B cell (primary cell): ENCODE data around the gene ZBTB8A. TPM values are rescaled to one million over a fixed set of nuclear protein-coding genes. Genes with fewer than 3 reads are reported as not detected.

Experiments used
- ATAC-seq: fragments of 200-7000 bp; cut with Tn5 transposase; one replicate; pipeline ENCODE4 v1.10.0; 2021; ENCODE audit warnings: low read depth, mild to moderate bottlenecking, moderate number of reproducible peaks, moderate library complexity
- CTCF ChIA-PET: fragments of 350-600 bp; sonication (Branson Sonifier 250); formaldehyde crosslinking; loops from one replicate; lab custom pipeline; 2021; ENCODE audit warnings: antibody characterized with exemption, inconsistent platforms; lab: Charles Lee
- POLR2A ChIA-PET: fragments of 350-600 bp; sonication (Branson Sonifier 250); formaldehyde crosslinking; loops from one replicate; lab custom pipeline; 2021; ENCODE audit warnings: antibody characterized with exemption; lab: Charles Lee
- DNase-seq: peaks from one replicate; pipeline ENCODE4 v3.0.0; 2013
- H2AFZ ChIP-seq: 2 replicates; pipeline ENCODE4 v1.6.1; 2012; ENCODE audit warnings: mild to moderate bottlenecking, low read depth, low read length; ENCODE audit not compliant: insufficient read depth, poor library complexity, severe bottlenecking
- H3K27ac ChIP-seq, 2 donors: 1 replicate in 1 of 2; 2 replicates in 1 of 2; pipeline ENCODE4 v1.5.1; 2012 to 2013; ENCODE audit warnings: low read length in 2 of 2, mild to moderate bottlenecking in 2 of 2, moderate library complexity in 1 of 2
- H3K27me3 ChIP-seq, 4 experiments: fragments of 200-600 bp in 1 of 4; sonication (generic) in 1 of 4; replicated peaks in 1 of 4; 1 replicate in 2 of 4; 2 replicates in 2 of 4; pipeline versions ENCODE4 v1.6.1 to v1.7.0; 2013 to 2016; ENCODE audit warnings: low read length in 3 of 4, mild to moderate bottlenecking in 2 of 4, mixed read lengths in 1 of 4, moderate library complexity in 1 of 4; ENCODE audit not compliant: insufficient read depth in 4 of 4, control insufficient read depth in 3 of 4; ENCODE audit errors: control extremely low read depth in 1 of 4
- H3K36me3 ChIP-seq, 2 experiments: replicated peaks in 1 of 2; 1 replicate in 1 of 2; 2 replicates in 1 of 2; pipeline versions ENCODE4 v1.6.1 to v1.7.1; 2013; ENCODE audit warnings: low read length in 1 of 2; ENCODE audit not compliant: insufficient read depth in 2 of 2, control insufficient read depth in 1 of 2; ENCODE audit errors: control extremely low read depth in 1 of 2, extremely low read depth in 1 of 2
- H3K4me1 ChIP-seq, 2 donors: fragments of 200-600 bp in 1 of 2; sonication (generic) in 1 of 2; 1 replicate in 1 of 2; 2 replicates in 1 of 2; pipeline versions ENCODE4 v1.5.1 to v1.6.1; 2013 to 2017; ENCODE audit warnings: low read length in 2 of 2; ENCODE audit not compliant: control insufficient read depth in 2 of 2, insufficient read depth in 2 of 2
- H3K4me2 ChIP-seq: replicated peaks from 2 replicates; pipeline ENCODE3; 2012; ENCODE audit warnings: mild to moderate bottlenecking, low read depth, low read length; ENCODE audit not compliant: poor library complexity, severe bottlenecking
- H3K4me3 ChIP-seq, 5 experiments: fragments of 200-600 bp in 1 of 5; sonication (generic) in 1 of 5; 1 replicate in 3 of 5; 2 replicates in 2 of 5; pipeline versions ENCODE4 v1.5.1 to v1.7.0; 2011 to 2016; ENCODE audit warnings: low read length in 4 of 5, mild to moderate bottlenecking in 4 of 5, low read depth in 2 of 5, control low read depth in 1 of 5, moderate library complexity in 1 of 5; ENCODE audit not compliant: insufficient read depth in 1 of 5; ENCODE audit errors: control extremely low read depth in 1 of 5, extremely low read depth in 1 of 5
- H3K79me2 ChIP-seq: fragments of 200-600 bp; sonication (generic); one replicate; pipeline ENCODE4 v1.6.0; 2016; ENCODE audit warnings: low read length; ENCODE audit not compliant: control insufficient read depth, insufficient read depth
- H3K9ac ChIP-seq: fragments of 200-600 bp; sonication (generic); 2 replicates; pipeline ENCODE4 v1.6.1; 2017; ENCODE audit warnings: mild to moderate bottlenecking, low read length, moderate library complexity
- H3K9me3 ChIP-seq, 3 donors: one replicate each; pipeline versions ENCODE4 v1.6.1 to v1.7.1; 2013; ENCODE audit warnings: low read length in 2 of 3; ENCODE audit not compliant: control insufficient read depth in 2 of 3, insufficient read depth in 1 of 3; ENCODE audit errors: control extremely low read depth in 1 of 3
- H4K20me1 ChIP-seq: 2 replicates; pipeline ENCODE4 v1.6.0; 2012; ENCODE audit warnings: mild to moderate bottlenecking, low read length; ENCODE audit not compliant: insufficient read depth, control insufficient read depth, poor library complexity, severe bottlenecking
- H3K27ac Mint-ChIP-seq: one replicate; pipeline ENCODE4 v1.8.0; 2021; ENCODE audit warnings: mixed read lengths
- H3K27me3 Mint-ChIP-seq: one replicate; pipeline ENCODE4 v1.8.0; 2021; ENCODE audit warnings: mixed read lengths
- H3K4me1 Mint-ChIP-seq: one replicate; pipeline ENCODE4 v1.8.0; 2021; ENCODE audit warnings: mixed read lengths
- H3K4me3 Mint-ChIP-seq: one replicate; pipeline ENCODE4 v1.8.0; 2021; ENCODE audit warnings: mixed read lengths
- H3K9me3 Mint-ChIP-seq: one replicate; pipeline ENCODE4 v1.8.0; 2022; ENCODE audit warnings: mixed read lengths; ENCODE audit not compliant: insufficient read depth
- EZH2 ChIP-seq: IDR thresholded peaks from 2 replicates; pipeline ENCODE4 v1.6.1; 2012; ENCODE audit warnings: borderline replicate concordance, low read depth, mild to moderate bottlenecking, moderate library complexity, low read length; ENCODE audit not compliant: insufficient read depth, poor library complexity, severe bottlenecking
- WGBS: methylation state at CpG from one replicate; pipeline ENCODE4 v1.1.5; 2013; ENCODE audit warnings: missing lambda C conversion rate; ENCODE audit not compliant: insufficient coverage; 5-methylcytosine and 5-hydroxymethylcytosine counted together
- intact Hi-C: fragments of 100-400 bp; cut with micrococcal nuclease; formaldehyde crosslinking; loops from one replicate; pipeline ENCODE4 v1.10.0; 2022
- polyA plus RNA-seq: library from polyadenylated mRNA; depleted of rRNA; stranded (reverse); fragments of >200 nt; gene quantifications from 2 replicates; pipeline ENCODE4 v1.2.3, GENCODE V29; 2012
- total RNA-seq, 2 donors: library from RNA; stranded (reverse); fragments of 120-200 nt in 1 of 2; gene quantifications; 1 replicate in 1 of 2; 2 replicates in 1 of 2; pipeline versions ENCODE4 v1.2.3 to v1.2.4, GENCODE V29; 2013 to 2022
- TF ChIP-seq, protein P1 (sequence below): fragments of 200-600 bp; IDR thresholded peaks from one replicate; pipeline ENCODE4 v1.8.0; 2022; ENCODE audit warnings: antibody characterized with exemption, mild to moderate bottlenecking

The ZBTB8A gene
- total and polyA plus RNA-seq, 2 donors (not counting 1 experiment from before 2014, with no cell fraction given), result 0.04 to 0.17 TPM

DNA sequence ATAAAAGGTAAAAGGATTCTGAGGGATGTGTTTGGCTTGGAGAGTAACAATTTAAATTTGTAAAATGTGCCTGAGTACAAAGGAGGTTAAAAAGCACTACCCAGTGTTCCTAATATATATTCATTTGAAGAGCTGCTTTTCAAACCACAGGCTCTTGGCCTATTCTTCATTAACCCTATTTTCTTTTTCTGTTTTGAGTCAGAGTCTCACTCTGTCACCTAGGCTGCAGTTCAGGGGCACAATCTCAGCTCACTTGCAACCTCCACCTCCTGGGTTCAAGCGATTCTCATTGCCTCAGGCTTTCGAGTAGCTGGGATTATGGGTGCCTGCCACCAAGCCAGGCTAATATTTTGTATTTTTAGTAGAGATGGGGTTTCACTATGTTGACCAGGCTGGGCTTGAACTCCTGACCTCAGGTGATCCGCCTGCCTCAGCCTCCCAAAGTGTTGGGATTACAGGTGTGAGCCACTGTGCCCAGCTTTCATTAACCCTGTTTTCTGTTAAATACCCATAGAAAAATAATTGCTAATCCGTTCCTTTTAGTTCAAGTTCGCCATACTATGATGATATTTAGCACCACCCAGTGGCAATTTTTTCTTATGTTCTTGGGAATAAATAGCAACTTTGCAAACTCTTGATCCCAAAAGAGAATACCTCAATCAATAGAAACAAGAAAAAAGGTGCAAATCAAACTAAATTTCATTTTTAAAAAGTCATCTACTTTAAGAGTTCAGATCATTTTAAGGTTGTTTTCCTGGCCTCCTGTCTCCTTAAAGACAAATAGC lies 80.7 kb downstream of the ZBTB8A start:
- CTCF ChIA-PET, result interaction anchor here (0.8 kb wide), 1 partner anchor 99 kb away, joined by 3 read pairs; no protein-coding TSS in a partner anchor
- H3K9me3 Mint-ChIP-seq, result no peaks in the 10 kb centered on the region
- H3K27ac Mint-ChIP-seq, result no peak overlapping the region

DNA sequence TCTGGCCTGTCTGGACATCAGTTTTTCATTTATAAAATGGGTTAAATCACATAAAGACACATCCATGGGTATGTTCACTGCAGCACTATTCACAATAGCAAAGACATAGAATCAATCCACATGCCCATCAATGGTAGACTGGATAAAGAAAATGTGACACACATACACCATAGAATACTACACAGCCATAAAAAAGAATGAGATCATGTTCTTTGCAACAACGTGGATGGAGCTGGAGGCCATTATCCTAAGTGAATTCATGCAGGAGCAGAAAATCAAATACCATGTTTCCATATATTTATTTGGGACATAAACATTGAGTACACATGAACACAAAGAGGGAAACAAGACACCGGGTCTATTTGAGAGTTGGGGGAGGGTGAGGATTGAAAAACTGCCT lies 83.0 kb downstream of the ZBTB8A start:
- no peak overlapping the region for H2AFZ ChIP-seq
- H3K9me3 ChIP-seq, result no peaks in the 10 kb centered on the region
- no CpG with 5 or more reads among the region's 2 CpGs for WGBS
- no peak overlapping the region for H3K27ac Mint-ChIP-seq
- H3K9ac ChIP-seq, result no peak overlapping the region
- DNase-seq (no peak), ATAC-seq (no peak)
- TF ChIP-seq, protein P1, sequence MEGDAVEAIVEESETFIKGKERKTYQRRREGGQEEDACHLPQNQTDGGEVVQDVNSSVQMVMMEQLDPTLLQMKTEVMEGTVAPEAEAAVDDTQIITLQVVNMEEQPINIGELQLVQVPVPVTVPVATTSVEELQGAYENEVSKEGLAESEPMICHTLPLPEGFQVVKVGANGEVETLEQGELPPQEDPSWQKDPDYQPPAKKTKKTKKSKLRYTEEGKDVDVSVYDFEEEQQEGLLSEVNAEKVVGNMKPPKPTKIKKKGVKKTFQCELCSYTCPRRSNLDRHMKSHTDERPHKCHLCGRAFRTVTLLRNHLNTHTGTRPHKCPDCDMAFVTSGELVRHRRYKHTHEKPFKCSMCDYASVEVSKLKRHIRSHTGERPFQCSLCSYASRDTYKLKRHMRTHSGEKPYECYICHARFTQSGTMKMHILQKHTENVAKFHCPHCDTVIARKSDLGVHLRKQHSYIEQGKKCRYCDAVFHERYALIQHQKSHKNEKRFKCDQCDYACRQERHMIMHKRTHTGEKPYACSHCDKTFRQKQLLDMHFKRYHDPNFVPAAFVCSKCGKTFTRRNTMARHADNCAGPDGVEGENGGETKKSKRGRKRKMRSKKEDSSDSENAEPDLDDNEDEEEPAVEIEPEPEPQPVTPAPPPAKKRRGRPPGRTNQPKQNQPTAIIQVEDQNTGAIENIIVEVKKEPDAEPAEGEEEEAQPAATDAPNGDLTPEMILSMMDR, result no peak
- TF ChIP-seq EZH2, result no peak
- POLR2A ChIA-PET, result no interaction called here
- H3K9me3 Mint-ChIP-seq, result no peaks in the 10 kb centered on the region
- intact Hi-C loops, result no loop called here
- no peaks in the 10 kb centered on the region for H3K27me3 Mint-ChIP-seq
- no peak overlapping the region for H3K4me3 ChIP-seq
- H3K27me3 ChIP-seq, result no peaks in the 10 kb centered on the region
- H3K4me3 Mint-ChIP-seq, result no peak overlapping the region
- no peaks in the 10 kb centered on the region for H3K79me2 ChIP-seq
- no peak overlapping the region for H3K4me2 ChIP-seq
- H3K36me3 ChIP-seq, result peaks cover 5 to 19% of the 10 kb centered on the region in 2 experiments
- peaks cover 20% of the 10 kb centered on the region for H3K4me1 Mint-ChIP-seq
- no peaks in the 10 kb centered on the region for H4K20me1 ChIP-seq
- peaks cover 9 to 12% of the 10 kb centered on the region in 2 donors for H3K4me1 ChIP-seq
- no peak overlapping the region for H3K27ac ChIP-seq
- CTCF ChIA-PET, result no interaction called here

More for the DNA sequence above, 80.7 kb downstream of the ZBTB8A start:
- no peaks in the 10 kb centered on the region for H3K9me3 ChIP-seq
- H3K79me2 ChIP-seq, result no peaks in the 10 kb centered on the region
- H3K4me1 Mint-ChIP-seq, result peaks cover 16% of the 10 kb centered on the region
- no peaks in the 10 kb centered on the region for H4K20me1 ChIP-seq
- POLR2A ChIA-PET, result no interaction called here
- no peak overlapping the region for H3K27ac ChIP-seq
- no peak for TF ChIP-seq EZH2
- H2AFZ ChIP-seq, result no peak overlapping the region
- H3K4me1 ChIP-seq, result peaks cover 9 to 12% of the 10 kb centered on the region in 2 donors
- no peaks in the 10 kb centered on the region for H3K27me3 ChIP-seq
- H3K9ac ChIP-seq, result no peak overlapping the region
- no peak overlapping the region for H3K4me3 ChIP-seq
- H3K27me3 Mint-ChIP-seq, result no peaks in the 10 kb centered on the region
- DNase-seq (no peak), ATAC-seq (no peak)
- intact Hi-C loops, result no loop called here
- WGBS, result 67% methylated on average over 1 of the region's 5 CpGs
- H3K4me2 ChIP-seq, result no peak overlapping the region
- H3K4me3 Mint-ChIP-seq, result no peak overlapping the region
- H3K36me3 ChIP-seq, result peaks cover 4 to 8% of the 10 kb centered on the region in 2 experiments
